Liver (tissue), 9 donors: ENCODE results near the gene PPARA. TPM values are rescaled to one million over a fixed set of nuclear protein-coding genes. Genes with fewer than 3 reads are reported as not detected.

Source experiments
- DNase-seq: peaks from one replicate; pipeline ENCODE4 v3.0.0-alpha.2; 2017; ENCODE audit warnings: low spot score
- H3K27ac ChIP-seq, 2 donors: one replicate each; pipeline ENCODE4 v1.7.0; 2013; ENCODE audit warnings: inconsistent platforms in 2 of 2, low read length in 2 of 2, control low read depth in 1 of 2, low read depth in 1 of 2, mild to moderate bottlenecking in 1 of 2
- H3K27me3 ChIP-seq, 4 donors: one replicate each; pipeline versions ENCODE4 v1.6.1 to v1.7.0; 2013; ENCODE audit warnings: low read length in 3 of 4, inconsistent platforms in 1 of 4, mild to moderate bottlenecking in 1 of 4, moderate library complexity in 1 of 4; ENCODE audit not compliant: control insufficient read depth in 4 of 4, insufficient read depth in 4 of 4
- H3K36me3 ChIP-seq, 4 donors: one replicate each; pipeline versions ENCODE4 v1.6.1 to v1.7.0; 2013; ENCODE audit warnings: low read length in 3 of 4, mild to moderate bottlenecking in 3 of 4, low read depth in 1 of 4, moderate library complexity in 1 of 4; ENCODE audit not compliant: control insufficient read depth in 4 of 4, insufficient read depth in 3 of 4
- H3K4me1 ChIP-seq, 4 donors: one replicate each; pipeline versions ENCODE4 v1.6.1 to v1.7.0; 2013; ENCODE audit warnings: low read length in 3 of 4, mild to moderate bottlenecking in 3 of 4, moderate library complexity in 1 of 4; ENCODE audit not compliant: control insufficient read depth in 4 of 4, insufficient read depth in 4 of 4
- H3K4me3 ChIP-seq, 3 donors: one replicate each; pipeline versions ENCODE4 v1.6.1 to v1.7.0; 2013; ENCODE audit warnings: low read length in 3 of 3, control low read depth in 1 of 3, low read depth in 1 of 3, mild to moderate bottlenecking in 1 of 3
- H3K9ac ChIP-seq, 2 donors: one replicate each; pipeline ENCODE4 v1.7.0; 2013; ENCODE audit warnings: low read length in 2 of 2, mild to moderate bottlenecking in 2 of 2, moderate library complexity in 2 of 2, control low read depth in 1 of 2, low read depth in 1 of 2
- H3K9me3 ChIP-seq, 4 donors: one replicate each; pipeline versions ENCODE4 v1.6.1 to v1.7.0; 2013; ENCODE audit warnings: low read length in 3 of 4; ENCODE audit not compliant: control insufficient read depth in 4 of 4
- CTCF ChIP-seq: fragments of 150-350 bp; IDR thresholded peaks from 2 replicates; pipeline ENCODE4 v1.5.1; 2017; ENCODE audit warnings: improper control_type of control experiment, low read depth, low read length; ENCODE audit not compliant: missing input control
- FOXA1 ChIP-seq: IDR thresholded peaks from 2 replicates; pipeline ENCODE4 v1.6.1; 2016; ENCODE audit warnings: antibody characterized with exemption
- FOXA2 ChIP-seq: IDR thresholded peaks from 2 replicates; pipeline ENCODE4 v1.6.1; 2016; ENCODE audit warnings: antibody characterized with exemption
- HNF4G ChIP-seq: IDR thresholded peaks from 2 replicates; pipeline ENCODE4 v1.6.1; 2016; ENCODE audit warnings: antibody characterized with exemption
- JUND ChIP-seq, 2 donors: IDR thresholded peaks; 2 replicates each; pipeline ENCODE4 v1.6.1; 2016; ENCODE audit warnings: antibody characterized with exemption in 2 of 2
- MAX ChIP-seq: IDR thresholded peaks from 2 replicates; pipeline ENCODE4 v1.6.1; 2016; ENCODE audit warnings: antibody characterized with exemption
- NR2F2 ChIP-seq: IDR thresholded peaks from 2 replicates; pipeline ENCODE4 v1.6.1; 2016; ENCODE audit warnings: antibody characterized with exemption
- RAD21 ChIP-seq, 2 donors: IDR thresholded peaks; 2 replicates each; pipeline ENCODE4 v1.6.1; 2016; ENCODE audit warnings: antibody characterized with exemption in 2 of 2, mild to moderate bottlenecking in 2 of 2
- SP1 ChIP-seq: IDR thresholded peaks from 2 replicates; pipeline ENCODE4 v1.6.1; 2018; ENCODE audit warnings: antibody characterized with exemption, mild to moderate bottlenecking
- TAF1 ChIP-seq: conservative IDR thresholded peaks from 2 replicates; pipeline ENCODE4 v1.6.1; 2016; ENCODE audit warnings: antibody characterized with exemption, mild to moderate bottlenecking
- YY1 ChIP-seq: IDR thresholded peaks from 2 replicates; pipeline ENCODE4 v1.6.1; 2016; ENCODE audit warnings: antibody characterized with exemption, mild to moderate bottlenecking
- ZBTB33 ChIP-seq: IDR thresholded peaks from 2 replicates; pipeline ENCODE4 v1.6.1; 2016; ENCODE audit warnings: antibody characterized with exemption
- WGBS: extraction: QIAGEN DNeasy Blood & Tissue Kit; methylation state at CpG from one replicate; pipeline ENCODE4 v1.1.7; 2013; 5-methylcytosine and 5-hydroxymethylcytosine counted together
- polyA plus RNA-seq, 2 donors: library from polyadenylated mRNA; stranded (reverse) in 1 of 2; unstranded in 1 of 2; fragments of 200-250 nt in 1 of 2; fragments of >200 nt in 1 of 2; fragmentation: Nextera tagmentation in 1 of 2; extraction: Ambion mirVana in 1 of 2; gene quantifications; one replicate each; pipeline versions ENCODE4 v1.2.1 to v1.2.3, GENCODE V29; 2013 to 2015
- total RNA-seq, 2 donors: library from RNA; depleted of rRNA; stranded (reverse); fragments of >200 nt; gene quantifications; one replicate each; pipeline ENCODE4 v1.2.3, GENCODE V29; 2014
- TF ChIP-seq, protein P1 (sequence below): IDR thresholded peaks from 2 replicates; pipeline ENCODE4 v1.6.1; 2016; ENCODE audit warnings: antibody characterized with exemption
- donor health status: healthy.
- donor health status: healthy.
- donor health status: healthy.
- donor health status: healthy.
- donor health status: healthy.

PPARA gene
- total and polyA plus RNA-seq, 4 donors: 31.2 to 78.8 (median 41.3) TPM

- Histone ChIP-seq H3K4me1 (peaks cover under 1 to 14% (median 9%) of the 10 kb centered on the region in 4 donors), H3K9me3 (no peaks in the 10 kb centered on the region), H3K27ac (no peak overlapping the region), H3K9ac (no peak overlapping the region), H3K27me3 (no peaks in the 10 kb centered on the region), H3K36me3 (no peaks in the 10 kb centered on the region), H3K4me3 (no peak overlapping the region)
- DNase-seq: no peak
- TF ChIP-seq JUND (IDR thresholded peaks at IDR 0.05) (no peak), ZBTB33 (no peak), YY1 (no peak), HNF4G (no peak)
- WGBS: 87% methylated on average over 15 of the region's 15 CpGs
Measured at GRCh38 chr22:46123694-46124382, 26.5 kb upstream of the PPARA start.

- TF ChIP-seq RAD21 (IDR thresholded peaks at IDR 0.05) (no peak), FOXA1 (no peak), CTCF (no peak), MAX (no peak), HNF4G (no peak), NR2F2 (no peak), FOXA2 (no peak), SP1 (no peak)
- TF ChIP-seq, protein P1, sequence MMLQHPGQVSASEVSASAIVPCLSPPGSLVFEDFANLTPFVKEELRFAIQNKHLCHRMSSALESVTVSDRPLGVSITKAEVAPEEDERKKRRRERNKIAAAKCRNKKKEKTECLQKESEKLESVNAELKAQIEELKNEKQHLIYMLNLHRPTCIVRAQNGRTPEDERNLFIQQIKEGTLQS: no peak
- H3K27me3 ChIP-seq: no peaks in the 10 kb centered on the region
- DNase-seq: no peak
- H3K4me1 ChIP-seq: peaks cover 7 to 22% (median 16%) of the 10 kb centered on the region in 4 donors
- H3K9ac ChIP-seq: no peak overlapping the region
- no peak overlapping the region for H3K27ac ChIP-seq
- 95% methylated on average over 12 of the region's 12 CpGs for WGBS
- H3K36me3 ChIP-seq: no peaks in the 10 kb centered on the region
- no peaks in the 10 kb centered on the region for H3K9me3 ChIP-seq
- no peak overlapping the region for H3K4me3 ChIP-seq
Measured at GRCh38 chr22:46124383-46125144, 25.8 kb upstream of the PPARA start.

GRCh38 chr22:46125311-46125710 lies 25.0 kb upstream of the PPARA start:
- Histone ChIP-seq H3K27ac (no peak overlapping the region), H3K4me3 (no peak overlapping the region), H3K9ac (no peak overlapping the region), H3K4me1 (peaks cover 13 to 28% (median 20%) of the 10 kb centered on the region in 4 donors), H3K27me3 (no peaks in the 10 kb centered on the region), H3K9me3 (no peaks in the 10 kb centered on the region), H3K36me3 (no peaks in the 10 kb centered on the region)
- no peak for TF ChIP-seq TAF1
- WGBS: 88% methylated on average over 7 of the region's 7 CpGs
- DNase-seq: no peak
